Measurements from ENCODE around the gene ARMC10.
"Not testable (repeated sequence)": the region's sequence is repeated elsewhere in the genome, so short reads cannot be mapped to it uniquely, and the experiment has no call there.

The ARMC10 gene

DNA sequence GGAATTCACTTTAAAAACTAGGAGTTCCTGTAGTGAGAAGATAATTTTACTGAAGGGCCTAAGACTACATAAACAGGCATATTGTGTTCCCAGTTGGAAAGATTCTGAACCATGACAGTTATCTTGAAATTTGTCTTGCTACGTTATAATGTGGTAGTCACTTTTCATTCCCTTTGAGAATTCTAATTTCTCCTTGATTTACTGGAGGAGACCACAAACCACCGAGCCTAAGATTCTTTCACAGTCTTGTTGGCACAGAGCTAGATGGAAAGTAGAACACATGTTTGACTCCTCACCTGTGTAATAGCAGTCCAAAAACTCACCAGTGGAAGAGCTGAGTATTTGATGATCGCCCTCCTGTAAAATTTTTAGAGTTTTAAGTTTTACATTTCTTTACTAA, 4.9 kb downstream of the ARMC10 start:
- no peak for DNase-seq

- no peak for DNase-seq
Measured at GRCh38 chr7:103080923-103081322, 6.0 kb downstream of the ARMC10 start.

- no peak for DNase-seq
Measured at GRCh38 chr7:103082497-103082896, 7.6 kb downstream of the ARMC10 start.

GRCh38 chr7:103083210-103083609, 8.3 kb downstream of the ARMC10 start:
- no peak for DNase-seq

DNA sequence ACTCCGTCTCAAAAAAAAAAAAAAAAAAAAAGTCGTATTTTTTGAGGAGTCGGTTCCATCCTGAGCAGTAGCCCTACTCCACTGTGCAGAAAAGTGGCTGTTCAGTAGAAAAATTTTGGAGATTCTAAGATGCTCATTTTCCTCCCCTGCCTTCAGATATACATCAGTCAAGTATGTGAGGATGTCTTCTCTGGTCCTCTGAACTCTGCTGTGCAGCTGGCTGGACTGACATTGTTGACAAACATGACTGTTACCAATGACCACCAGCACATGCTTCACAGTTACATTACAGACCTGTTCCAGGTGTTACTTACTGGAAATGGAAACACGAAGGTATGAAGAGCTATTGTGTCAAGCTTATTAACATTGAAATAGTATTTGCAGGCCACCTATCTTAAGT, 17.4 kb downstream of the ARMC10 start:
- not testable (repeated sequence) for DNase-seq

DNA sequence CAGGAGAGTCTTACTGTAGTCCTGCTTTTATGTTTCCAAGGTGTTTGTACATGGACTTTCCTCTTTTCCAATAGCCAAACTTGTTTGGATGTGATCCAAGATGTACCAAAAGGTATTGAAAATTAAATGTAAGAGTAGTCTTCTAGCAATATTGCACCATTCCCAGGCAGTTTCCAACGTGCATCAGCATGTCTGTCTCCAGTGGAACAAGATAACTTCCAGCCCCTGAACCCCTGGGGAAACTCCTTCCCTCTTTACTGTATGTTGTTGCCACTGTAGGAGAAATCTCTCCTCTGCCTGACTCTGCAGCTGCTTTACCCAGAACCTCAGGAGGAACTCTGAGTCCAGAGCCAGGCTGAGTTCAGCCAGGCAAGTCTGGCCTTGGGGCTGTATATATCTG, 18.5 kb downstream of the ARMC10 start:
- DNase-seq = no peak

DNA sequence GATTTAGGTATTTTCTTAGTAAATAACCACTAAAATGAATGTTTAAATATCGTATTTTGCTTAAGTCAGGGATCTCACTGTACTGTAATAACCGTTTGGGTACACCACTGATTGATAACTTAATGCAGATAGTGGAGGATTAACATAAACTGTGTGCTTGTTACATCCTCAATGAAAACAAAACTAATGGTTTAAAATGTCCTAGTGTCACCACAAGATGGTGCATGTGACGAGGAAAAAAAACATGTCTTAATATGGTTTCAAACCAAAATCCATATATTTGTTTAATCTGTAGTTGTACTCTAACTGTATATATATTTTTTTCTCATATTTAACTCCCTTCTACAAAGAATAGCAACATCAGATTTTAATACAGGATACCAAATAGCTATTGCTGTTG, 19.2 kb downstream of the ARMC10 start:
- peak; percentile 57 for DNase-seq

GRCh38 chr7:103095558-103095957, 20.6 kb downstream of the ARMC10 start:
- DNase-seq = not testable (repeated sequence)

DNA sequence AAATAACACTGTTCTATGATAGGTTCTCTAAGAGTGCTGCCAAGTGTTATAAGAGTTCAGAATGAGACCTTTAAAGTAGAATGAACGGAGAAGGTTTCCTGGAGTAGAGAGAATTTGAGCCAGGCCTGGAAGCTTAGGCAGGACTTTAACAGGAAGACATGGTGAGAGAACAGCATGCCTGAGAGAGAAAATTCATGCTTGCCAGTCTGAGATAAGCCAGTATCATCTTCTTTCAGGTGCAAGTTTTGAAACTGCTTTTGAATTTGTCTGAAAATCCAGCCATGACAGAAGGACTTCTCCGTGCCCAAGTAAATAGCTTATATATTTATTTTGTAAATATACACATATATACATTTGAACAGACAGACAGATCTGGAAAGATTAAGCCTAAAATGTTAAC, 22.1 kb downstream of the ARMC10 start:
- peak; percentile 74 for DNase-seq

DNA sequence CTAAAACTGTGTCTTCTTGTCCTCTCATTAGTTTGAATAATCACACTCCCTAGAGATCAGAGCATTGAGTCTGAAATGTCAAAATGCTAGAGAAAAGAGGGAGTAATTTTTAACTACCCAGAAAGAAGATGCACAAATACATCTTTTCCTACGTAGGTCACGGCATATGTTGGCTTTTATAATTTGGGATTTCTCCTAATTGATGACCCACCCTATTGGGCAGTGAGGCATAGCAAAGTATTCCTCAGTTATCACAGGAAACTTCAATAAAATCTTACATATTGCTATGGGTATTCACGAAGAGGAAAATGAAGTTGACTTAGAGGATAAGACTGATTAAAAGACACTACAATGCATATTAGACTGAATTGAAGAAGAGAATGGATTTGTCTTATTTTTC, 25.4 kb downstream of the ARMC10 start:
- no peak for DNase-seq

GRCh38 chr7:103101543-103101942, 26.6 kb downstream of the ARMC10 start:
- no peak for DNase-seq

DNA sequence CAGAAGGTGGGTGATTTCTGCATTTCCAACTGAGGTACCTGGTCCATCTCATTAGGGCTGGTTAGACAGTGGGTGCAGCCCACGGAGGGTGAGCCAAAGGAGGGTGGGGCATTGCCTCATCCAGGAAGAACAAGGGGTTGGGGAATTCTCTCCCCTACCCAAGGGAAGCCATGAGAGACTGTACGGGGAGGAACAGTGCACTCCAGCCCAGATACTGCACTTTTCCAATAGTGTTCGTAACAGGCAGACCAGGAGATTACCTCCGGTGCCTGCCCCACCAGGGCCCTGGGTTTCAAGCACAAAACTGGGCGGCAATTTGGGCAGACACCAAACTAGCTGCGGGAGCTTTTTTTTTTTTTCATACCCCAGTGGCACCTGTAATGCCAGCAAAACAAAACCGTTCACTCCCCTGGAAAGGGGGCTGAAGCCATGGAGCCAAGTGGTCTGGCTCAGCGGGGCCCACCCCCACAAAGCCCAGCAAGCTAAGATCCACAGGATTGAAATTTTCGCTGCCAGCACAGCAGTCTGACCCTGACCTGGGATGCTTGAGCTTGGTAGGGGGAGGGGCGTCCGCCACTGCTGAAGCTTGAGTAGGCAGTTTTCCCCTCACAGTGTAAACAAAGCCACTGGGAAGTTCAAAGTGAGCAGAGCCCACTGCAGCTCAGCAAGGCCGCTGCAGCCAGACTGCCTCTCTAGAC, 31.2 kb downstream of the ARMC10 start:
- DNase-seq = no peak

GRCh38 chr7:103106703-103107070, 31.7 kb downstream of the ARMC10 start:
- not testable (repeated sequence) for DNase-seq

- no peak for DNase-seq
Measured at GRCh38 chr7:103113164-103113563, 38.2 kb downstream of the ARMC10 start.

- no peak for DNase-seq
Measured at GRCh38 chr7:103114576-103115008, 39.7 kb downstream of the ARMC10 start.

DNA sequence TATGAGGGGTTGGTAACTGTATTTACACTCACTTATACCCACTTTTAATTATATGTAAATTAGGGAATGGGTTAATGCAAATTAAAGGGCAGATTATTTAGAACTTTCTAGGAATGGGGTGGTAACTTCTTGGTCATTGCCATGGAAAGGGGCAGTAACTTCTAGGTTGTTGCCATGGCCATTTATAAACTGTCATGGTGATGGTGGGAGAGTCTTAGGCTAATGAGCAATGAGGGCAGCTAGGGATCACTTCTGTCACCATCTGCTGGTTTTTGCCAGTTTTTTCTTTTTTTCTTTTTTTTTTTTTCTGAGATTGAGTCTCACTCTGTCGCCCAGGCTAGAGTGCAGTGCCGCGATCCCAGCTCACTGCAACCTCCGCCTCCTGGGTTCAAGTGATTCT, 40.8 kb downstream of the ARMC10 start:
- no peak for DNase-seq

- DNase-seq = no peak
Measured at GRCh38 chr7:103116511-103116910, 41.6 kb downstream of the ARMC10 start.

DNA sequence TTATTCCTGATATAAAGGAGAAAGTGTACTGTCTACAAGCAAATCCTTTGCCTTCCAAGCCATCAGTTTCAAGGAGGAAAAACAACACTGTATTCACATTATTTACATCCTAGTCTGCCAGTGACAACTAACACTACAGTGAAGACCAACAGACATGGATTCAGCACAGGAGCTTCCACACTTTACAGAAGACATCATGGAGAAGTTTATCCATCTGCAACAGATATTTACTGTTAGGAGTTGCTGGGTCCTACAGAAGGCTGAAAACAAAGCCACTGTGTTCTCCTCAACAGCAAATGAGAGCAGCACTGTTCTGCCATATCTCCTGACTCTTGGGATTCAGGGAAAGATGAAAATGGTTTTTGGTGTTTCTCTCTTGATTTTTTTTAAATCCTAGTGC, 42.1 kb downstream of the ARMC10 start:
- no peak for DNase-seq

DNA sequence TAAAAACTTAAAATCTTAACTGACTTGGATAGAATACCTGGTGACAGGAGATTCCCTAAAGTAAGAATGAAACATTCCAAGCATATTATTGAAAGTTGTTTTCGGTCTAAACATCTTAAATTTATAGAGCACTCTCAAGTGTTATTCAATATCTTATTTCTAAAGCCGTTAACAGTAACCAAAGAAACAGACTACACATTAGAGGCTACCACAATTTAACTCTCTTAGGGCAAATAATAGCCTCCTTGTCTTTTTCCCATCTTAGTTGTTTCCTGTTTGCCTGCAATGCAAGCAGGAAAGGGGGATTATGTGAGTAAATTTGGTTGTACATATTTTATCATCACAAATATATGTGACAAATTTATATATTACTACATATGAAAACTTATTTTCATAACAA, 42.5 kb downstream of the ARMC10 start:
- no peak for DNase-seq

DNA sequence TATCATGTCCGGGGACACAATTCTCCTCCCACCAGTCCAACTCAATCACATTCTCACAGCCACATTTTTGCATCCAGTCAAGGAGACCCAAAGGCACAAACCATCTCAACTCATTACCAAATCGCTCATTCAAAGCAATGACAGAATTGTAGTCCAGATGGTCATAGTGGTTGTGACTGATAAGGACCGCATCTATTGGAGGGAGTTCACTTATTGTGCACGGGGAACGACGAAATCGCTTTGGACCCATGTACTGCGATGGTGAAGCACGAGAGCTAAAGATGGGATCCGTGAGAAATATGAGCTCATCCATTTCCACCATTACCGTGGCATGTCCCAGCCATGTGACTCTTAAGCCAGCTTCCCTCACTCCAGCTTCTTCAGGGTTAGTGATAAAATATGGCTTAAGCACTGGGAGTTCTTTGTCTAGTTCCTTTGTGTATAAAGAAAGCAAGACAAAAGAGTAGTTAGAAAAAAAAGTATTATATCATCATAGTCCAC, 44.9 kb downstream of the ARMC10 start:
- DNase-seq = peak; percentile 71

DNA sequence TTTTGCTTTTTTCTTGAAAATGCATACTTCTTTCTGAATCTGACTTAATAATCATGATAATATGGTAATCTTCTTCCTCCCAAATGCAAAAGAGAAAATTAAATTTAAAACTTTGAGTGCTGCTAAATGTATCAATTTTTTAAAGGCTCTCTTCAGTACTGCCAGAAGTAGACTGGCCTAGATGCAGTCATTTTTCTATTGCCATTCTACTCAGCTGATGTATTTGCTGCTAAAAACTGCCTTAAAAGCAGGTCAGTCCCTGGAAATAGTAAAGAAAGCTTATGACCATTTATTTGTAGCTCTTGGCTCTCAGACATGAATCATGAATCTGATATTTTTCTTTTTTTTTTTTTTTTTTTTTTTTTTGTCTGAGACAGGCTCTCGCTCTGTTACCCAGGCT, 45.4 kb downstream of the ARMC10 start:
- DNase-seq = no peak

DNA sequence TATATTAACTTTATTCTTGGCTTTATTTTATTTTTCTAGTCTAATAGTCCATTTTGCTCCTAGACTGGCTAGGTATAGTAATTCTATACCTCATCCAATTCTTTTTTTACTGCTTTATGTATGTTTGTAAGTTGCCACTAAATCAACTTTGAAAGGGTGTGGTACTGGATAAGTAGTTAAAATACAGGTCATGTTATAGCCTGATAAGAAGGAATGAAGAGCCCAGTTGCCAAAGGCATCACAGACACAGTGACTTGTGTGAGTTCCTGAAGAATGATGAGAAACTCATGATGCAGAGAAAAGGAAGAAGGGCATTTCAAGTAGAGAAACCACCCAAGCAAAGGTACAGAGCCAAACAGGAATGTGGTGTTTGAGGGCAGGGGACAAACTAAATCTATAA, 46.7 kb downstream of the ARMC10 start:
- DNase-seq = peak; percentile 93

GRCh38 chr7:103123529-103123928, 48.6 kb downstream of the ARMC10 start:
- no peak for DNase-seq

GRCh38 chr7:103124429-103124979, 49.6 kb downstream of the ARMC10 start:
- DNase-seq = no peak

DNA sequence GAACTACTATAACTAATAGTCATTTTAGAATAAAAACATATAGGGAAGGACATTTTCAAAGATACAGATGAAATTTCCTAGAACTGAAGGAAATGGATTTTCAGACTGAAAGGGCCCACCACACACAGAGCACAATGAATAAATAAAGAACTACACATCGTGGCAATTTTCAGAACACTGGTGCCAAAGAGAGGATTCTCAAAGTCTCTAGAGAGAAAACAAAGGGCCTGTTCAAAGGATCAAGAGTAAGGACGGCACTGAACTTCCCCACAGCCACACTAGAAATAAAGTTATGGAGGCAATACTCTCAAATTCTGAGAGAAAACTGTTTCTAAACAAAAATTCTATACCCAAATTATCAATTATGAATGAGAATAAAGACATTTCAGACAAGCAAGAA, 52.1 kb downstream of the ARMC10 start:
- DNase-seq = no peak

All from hematopoietic multipotent progenitor cell treated with erythropoietin and hydrocortisone succinate and interleukin-3 and kit ligand, for 8 days (in vitro differentiated cells).